HG03095 (cell line): ENCODE results near the gene S100A16.
"Not testable (repeated sequence)": the region's sequence is repeated elsewhere in the genome, so short reads cannot be mapped to it uniquely, and the experiment has no call there.

Experiments
- ATAC-seq: cut with Tn5 transposase; IDR thresholded peaks from one replicate; pipeline ENCODE4 v1.9.1; 2021; ENCODE audit warnings: moderate library complexity; ENCODE audit not compliant: unreplicated experiment

The S100A16 gene

GRCh38 chr1:153565529-153566374, 47.2 kb downstream of the S100A16 start, which contains the start of gene S100A2:
TSS of gene S100A2 (minus strand) at chr1:153565844. CDS start at chr1:153563877, 1,967 bp downstream.
- no peak for ATAC-seq

- no peak for ATAC-seq
These were observed 48.9 kb downstream of the S100A16 start for GRCh38 chr1:153563991-153564390.

- no peak for ATAC-seq
These were observed 49.4 kb downstream of the S100A16 start for GRCh38 chr1:153563483-153563901.

GRCh38 chr1:153562021-153562420, 50.9 kb downstream of the S100A16 start:
- not testable (repeated sequence) for ATAC-seq

- ATAC-seq = no peak
These were observed 51.4 kb downstream of the S100A16 start for GRCh38 chr1:153561466-153561985.

- ATAC-seq = no peak
These were observed 52.0 kb downstream of the S100A16 start for GRCh38 chr1:153560771-153561465.

- ATAC-seq = no peak
These were observed 52.7 kb downstream of the S100A16 start for GRCh38 chr1:153560241-153560640.

- ATAC-seq = no peak
These were observed 55.1 kb downstream of the S100A16 start for GRCh38 chr1:153557877-153558276.
